HG03565 (cell line): ENCODE data around the gene STRADB.
"Not testable (repeated sequence)": the region's sequence is repeated elsewhere in the genome, so short reads cannot be mapped to it uniquely, and the experiment has no call there.

ENCODE experiments used
- ATAC-seq: cut with Tn5 transposase; IDR thresholded peaks from one replicate; pipeline ENCODE4 v1.9.1; 2021; ENCODE audit warnings: mild to moderate bottlenecking, moderate library complexity; ENCODE audit not compliant: unreplicated experiment

The STRADB gene

DNA sequence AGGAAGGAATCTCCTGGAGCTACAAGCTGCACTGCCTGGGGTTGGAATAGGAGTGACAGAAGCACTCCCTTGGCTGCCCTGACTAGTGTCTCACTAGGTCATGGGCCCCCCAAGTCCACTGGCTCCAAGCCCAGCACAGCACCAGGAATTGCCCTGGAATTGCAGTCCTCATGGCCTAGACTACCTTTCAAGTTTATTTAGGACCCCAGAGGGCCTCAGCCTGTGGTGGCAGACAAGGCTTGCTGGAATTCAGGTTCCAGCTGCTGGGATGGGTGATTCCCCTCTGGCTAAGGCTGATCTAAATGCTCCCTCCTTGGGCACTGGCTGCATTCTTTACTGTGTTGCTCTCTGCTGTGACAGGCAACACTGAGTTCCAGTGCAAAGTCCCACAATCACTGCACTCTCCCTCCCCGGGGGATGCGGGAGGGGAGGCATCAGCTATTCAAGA lies 14.0 kb downstream of the STRADB start:
- no peak for ATAC-seq

DNA sequence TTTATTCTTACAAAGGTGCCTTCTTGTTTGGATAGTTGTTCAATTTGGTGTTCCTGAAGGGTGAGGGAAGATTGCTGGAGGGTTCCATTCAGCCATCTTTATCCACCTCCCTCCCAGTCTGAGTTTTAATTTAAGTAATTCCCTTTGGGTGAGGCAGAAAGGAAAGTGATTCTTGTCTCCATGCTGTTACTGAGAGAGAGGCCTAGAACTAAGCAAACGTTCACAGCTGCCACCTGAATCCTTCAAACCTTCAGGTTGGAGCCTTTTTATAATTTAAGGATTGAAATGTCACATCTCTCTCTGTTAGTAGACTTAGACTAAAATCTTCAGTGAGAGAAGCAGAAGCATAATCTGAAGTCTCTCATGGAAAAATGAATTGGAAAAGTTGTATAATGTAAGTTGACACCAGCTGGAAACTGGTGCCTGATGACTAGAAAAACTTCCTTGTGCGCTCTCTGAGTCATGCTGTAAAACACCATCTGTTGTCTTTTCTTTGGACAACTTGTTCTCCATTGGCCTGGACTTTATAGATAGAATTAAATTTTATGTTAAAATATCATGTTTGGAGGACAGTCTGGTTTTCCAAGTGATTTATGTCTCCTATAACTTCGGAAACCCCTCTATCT lies 14.6 kb downstream of the STRADB start:
- no peak for ATAC-seq

DNA sequence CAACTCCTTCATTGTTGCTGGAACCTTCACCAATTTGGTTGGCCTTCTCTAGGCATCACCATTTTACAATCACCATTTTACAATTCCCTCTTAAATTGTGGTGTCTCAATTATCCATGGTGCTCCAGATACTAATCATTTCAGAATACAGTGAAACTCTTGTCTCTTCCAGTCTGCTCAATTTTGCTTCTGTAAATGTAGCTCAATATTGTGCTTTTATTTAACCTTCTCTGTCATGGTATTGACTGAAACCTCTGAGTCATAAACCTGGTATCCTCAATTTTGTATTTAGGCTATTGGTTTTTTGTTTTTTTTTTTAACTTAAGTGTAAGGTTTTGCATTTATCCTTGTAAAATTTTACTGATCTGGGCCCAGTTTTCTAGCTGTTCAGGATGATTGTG lies 16.1 kb downstream of the STRADB start:
- ATAC-seq, result no peak

DNA sequence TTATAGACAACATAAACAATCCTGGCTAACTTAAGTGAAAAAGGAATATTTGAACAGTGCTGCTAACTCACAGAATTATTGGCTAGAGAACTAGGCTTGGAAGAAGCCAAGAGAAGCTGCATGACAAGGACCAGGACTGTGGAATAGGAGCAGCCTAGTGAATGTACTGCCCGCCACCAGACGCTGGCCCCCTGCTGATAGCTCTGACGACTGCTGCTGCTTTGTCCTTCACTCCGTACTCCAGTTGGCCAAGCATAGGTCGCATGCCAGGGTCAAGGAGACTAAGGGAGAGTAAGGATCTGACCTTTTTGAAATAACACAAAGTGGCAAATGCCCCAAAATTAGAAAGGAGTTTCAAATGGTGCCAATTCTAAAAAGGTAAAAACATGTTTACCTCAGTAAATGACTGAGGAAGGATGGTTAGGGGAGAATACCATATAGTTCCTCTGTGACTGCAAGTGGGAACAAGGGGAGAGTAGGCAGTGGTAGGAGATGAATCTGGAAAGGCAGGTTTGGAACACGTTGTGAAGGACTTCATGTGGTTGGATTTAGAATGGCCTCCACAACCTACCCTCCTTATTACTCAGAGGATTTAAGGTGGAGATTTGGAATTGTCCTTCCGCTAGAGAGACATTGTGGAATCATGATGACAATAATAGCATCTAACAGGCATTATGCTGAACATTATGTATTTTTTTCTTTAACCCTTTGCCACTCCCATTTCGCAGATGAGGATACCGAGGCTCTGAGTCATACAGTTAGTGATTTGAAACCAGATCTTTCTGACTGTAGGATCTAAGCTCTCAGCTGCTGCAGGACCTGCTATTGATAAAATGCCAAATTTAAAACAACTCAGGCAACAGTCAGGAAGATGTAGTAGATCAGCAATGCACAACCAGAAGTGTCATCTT lies 19.5 kb downstream of the STRADB start:
- ATAC-seq, result no peak

DNA sequence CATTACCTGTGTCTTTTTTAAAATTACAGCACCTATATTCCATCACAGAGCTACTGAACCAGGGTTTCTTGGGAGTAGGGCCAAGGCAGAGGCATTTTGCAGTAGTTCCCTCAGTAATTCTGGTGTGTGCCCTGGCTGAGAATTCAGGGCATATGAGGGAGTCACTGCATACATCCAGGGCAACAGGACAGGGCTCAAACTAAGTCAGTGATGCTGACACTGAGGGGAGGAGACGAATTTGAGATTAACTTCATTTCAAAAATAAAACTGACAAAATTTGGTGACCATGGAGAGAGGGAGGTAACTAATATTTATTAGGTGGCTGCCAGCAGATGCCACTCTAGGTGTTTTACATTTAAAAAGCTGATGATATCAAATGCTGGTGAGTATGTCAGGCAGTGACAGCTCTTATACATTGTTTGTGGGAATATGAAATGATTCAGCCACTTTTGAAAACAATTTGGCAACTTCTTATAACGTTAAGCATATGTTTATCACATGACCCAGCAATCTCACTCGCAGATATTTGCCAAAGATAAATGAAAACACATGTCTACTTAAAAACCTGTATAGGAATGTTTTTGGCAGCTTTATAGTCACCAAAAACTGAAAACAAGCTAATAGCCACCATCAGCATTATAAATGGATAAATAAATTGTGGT lies 20.3 kb downstream of the STRADB start:
- ATAC-seq, result no peak

DNA sequence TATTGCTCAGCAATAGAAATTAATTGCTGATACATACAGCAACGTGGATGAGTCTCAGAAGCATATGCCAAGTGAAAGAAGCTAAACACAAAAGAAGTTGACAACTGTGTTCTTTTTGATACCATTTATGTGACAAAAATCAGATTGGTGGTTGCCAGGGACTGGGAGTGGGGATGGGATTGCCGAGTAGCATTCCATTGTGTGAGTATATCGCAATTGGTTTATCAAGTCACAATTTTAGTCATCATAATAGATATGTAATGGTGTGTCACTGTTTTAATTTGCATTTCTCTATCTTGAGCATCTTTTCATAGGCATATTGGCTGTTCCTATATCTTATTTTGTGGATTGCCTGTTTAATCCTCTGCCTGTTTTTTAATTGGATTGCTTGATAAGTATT lies 20.9 kb downstream of the STRADB start:
- no peak for ATAC-seq

DNA sequence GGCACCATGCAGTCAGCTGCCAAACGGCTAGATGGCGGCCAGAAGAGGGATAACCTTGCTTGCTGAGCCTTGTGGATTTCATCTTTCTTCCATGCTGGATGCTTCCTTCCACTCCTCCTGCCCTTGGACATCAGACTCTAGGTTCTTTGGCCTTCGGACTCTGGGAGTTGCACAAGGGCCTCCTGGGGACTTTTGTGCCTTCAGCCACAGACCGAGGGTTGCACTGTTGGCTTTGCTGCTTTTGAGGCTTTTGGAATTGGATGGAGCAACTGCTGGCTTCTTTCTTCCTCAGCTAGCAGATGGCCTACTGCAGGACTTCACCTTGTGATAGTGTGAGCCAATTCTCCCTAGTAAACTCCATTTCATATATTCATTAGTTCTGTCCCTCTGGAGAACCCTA lies 31.0 kb downstream of the STRADB start:
- ATAC-seq, result no peak

DNA sequence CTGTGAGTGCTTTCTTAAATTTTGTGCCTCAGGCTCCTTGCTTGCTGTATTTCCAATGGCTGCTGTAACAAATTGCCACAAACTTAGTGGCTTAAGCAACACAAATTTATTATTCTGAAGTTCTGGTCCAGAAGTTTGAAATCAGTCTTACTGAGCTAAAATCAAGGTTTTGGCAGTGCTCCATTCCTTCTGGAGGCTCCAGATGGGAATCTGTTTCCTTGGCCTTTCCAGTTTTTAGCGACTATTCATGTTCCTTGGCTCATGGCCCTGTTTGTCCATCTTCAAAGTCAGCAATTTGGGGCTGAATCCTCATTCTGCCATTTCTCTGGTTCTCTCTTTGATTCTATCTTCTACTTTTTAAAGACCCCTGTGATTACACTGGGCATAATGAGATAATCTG lies 31.8 kb downstream of the STRADB start:
- no peak for ATAC-seq

DNA sequence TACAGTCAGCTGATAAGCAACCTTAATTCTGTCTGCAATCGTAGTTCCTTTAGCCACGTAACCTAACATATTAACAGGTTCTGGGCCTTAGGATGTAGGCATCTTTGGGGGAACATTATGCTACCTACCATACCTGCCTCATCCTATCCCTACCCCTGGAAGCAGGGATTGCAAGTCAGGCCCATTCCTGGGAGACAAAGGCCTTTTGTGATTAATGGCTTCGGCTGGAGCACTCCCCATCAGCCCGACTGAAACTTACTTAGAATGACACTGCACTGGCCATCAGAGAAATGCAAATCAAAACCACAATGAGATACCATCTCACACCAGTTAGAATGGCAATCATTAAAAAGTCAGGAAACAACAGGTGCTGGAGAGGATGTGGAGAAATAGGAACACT lies 32.2 kb downstream of the STRADB start:
- ATAC-seq, result not testable (repeated sequence)

DNA sequence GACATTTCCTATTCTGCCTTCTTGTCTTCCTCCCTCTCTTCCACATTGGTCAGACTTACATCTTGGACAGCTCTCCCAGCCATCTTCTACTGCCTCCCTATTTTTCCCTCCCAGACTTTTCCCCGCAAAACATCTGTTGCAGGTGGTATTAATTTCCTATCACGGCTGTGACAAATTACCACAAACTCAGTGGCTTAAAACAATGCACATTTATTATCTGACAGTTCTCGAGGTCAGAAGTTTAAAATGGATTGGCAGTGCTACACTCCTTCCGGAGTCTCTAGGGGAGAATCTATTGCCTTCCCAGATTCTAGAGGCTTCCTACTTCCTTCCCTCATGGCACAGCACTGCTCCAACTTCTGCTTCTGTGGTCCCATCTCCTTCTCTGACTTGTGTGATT lies 33.3 kb downstream of the STRADB start:
- ATAC-seq, result no peak

DNA sequence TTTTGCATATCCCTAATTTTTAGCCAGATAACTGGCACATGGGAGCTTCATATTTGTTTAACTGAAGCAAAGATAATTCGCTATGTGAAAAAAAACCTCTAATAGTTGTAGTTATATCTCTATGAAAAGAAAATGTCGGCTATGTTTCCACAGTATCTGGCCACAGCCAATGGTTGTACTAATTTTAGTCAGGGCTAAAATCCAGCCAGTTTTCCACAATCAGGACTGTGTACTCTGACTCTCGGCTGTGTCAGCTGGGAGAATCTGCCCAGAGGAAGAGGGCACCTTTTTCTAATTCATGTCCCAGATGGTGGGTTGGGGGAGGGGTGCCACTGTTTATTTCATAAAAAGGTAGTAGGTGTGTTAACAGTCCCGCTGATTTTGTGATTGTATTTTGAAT lies 38.8 kb downstream of the STRADB start:
- no peak for ATAC-seq

DNA sequence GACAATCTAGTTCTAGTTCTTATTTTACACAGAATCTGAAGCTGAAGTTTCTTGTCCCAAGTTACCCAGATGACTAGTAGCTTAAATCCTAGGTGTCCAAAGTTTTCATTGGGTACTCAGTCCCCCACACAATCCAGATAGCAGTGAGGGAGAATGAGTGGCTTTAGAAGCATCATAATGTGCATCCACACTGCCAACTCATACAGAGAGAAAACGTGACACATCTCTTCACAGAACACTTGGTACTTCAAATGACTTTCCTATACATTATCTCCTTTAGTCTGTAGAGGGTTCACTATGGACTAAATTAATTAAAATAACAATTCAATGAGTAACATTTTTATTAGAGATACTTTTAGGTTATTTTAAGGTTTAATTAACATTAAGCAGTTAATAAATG lies 45.2 kb downstream of the STRADB start:
- ATAC-seq, result no peak

DNA sequence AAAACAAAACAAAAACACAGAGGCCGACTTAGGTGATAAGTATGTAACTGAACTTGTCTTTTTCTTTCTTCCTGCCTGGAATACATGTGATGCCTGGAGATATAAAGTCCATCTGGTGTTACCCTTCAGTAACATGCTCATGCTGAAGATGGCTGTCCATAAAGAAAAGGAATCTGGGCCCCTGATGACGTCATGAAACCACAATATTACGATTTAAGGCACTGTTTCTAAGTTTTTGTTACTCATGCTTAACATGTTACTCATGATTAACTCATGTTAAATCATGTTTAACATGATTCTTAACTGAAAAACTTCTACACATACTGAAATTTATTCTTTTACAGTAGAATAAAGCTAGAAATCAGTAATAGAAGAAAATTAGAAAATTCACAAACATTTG lies 49.0 kb downstream of the STRADB start:
- no peak for ATAC-seq

DNA sequence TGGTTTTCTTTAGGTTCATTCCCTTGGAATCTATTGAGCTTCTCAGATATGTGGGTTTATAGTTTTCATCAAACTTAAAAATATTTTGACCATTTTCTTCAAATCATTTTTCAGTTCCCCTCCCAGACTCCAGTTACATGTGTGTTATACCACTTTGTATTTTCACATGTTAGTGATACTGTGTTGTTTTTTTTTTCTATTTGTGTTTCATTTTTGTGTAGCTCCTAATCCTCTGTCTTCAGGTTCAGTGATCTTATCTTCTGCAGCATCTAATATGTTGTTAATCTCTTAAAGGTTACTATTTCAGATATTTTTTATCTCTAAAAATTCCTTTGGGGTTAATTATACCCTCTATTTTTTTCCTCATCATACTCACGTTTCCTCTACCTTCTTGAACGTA lies 51.2 kb downstream of the STRADB start:
- ATAC-seq, result no peak

DNA sequence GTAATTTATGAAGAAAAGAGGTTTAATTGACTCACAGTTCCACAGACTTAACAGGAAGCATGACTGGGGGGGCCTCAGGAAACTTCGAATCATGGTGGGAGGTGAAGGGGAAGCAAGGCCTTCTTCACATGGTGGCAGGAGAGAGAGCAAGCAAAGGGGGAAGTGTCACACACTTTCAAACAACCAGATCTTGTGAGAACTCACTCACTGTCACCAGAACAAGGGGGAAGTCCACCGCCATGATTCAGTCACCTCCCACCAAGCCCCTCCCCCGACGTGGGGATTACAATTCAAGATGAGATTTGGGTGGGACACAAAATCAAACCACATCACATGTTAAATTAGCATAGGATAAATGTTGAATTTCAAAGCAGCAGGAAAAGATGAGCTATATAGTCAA lies 56.2 kb downstream of the STRADB start:
- ATAC-seq, result no peak

DNA sequence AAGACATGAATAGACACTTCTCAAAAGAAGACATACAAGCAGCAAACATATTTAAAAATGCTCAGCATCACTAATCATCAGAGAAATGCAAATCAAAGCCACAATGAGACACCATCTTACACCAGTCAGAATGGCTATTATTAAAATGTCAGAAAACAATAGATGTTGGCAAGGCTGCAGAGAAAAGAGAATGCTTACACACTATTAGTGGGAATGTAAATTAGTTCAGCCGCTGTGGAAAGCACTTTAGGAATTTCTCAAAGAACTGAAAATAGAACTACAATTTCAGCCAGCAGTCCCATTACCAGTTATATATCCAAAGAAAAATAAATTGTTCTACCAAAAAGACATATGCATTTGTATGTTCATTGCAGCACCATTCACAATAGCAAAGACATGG lies 61.7 kb downstream of the STRADB start:
- ATAC-seq, result no peak

DNA sequence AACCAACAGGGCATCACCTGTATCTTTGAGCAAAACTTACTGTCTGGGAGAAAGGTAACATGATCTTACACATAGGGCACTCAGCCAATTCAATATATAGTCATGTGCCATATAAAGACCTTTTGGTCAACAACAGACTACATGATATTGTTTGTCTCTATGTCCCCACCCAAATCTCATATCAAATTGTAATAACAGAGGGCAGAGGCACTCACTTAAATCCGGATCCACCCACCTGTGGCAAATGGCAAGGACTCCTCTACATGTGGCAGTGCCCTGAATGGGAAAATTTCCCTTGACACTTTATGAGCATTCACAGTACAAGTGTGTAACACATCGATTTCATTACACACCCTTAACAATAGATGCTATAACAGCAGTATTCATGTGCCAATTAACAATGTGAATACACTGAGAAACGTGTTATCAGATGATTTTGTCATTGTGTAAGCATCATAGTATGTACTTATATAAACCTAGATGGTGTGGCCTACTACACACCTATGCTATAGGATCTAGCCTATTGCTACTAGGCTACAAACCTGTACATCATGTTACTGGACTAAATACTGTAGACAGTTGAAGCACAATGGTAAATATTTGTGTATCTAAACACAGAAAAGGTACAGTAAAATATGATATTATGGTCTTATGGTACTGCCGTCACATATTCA lies 64.2 kb downstream of the STRADB start:
- no peak for ATAC-seq

DNA sequence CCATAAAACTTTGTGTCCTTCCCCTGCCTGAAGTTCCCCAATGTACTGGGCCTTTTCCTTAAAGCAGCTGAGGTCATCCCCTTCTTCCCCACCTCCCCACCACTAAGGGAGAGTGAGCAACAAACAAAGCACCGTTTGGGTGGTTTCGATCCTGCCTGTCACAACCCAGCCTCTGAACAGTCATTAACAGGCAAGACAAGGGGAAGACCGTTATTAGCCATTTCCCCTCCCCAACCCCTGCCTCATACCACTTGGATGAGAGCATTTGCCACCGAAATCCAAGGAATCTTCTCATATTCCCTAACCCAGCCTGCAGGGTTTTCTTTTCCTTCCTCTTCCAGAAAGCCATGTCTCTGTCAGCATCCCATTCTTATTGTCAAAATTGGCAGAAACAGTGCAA lies 65.6 kb downstream of the STRADB start:
- ATAC-seq, result no peak

DNA sequence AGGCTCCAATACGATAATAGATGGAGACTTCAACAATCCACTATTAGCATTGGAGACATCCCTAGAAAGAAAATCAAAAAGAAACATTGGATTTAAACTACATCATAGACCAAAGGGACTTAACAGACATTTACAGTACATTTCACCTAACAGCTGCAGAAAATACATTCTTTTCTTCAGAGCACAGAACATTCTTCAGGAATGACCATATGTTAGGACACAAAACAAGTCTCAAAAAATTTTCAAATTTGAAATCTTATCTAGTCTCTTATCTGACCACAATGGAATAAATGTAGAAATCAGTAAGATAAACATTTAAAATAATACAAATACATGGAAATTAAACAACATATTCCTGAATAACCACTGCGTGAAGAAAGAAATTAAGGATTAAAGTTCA lies 68.7 kb downstream of the STRADB start:
- no peak for ATAC-seq

DNA sequence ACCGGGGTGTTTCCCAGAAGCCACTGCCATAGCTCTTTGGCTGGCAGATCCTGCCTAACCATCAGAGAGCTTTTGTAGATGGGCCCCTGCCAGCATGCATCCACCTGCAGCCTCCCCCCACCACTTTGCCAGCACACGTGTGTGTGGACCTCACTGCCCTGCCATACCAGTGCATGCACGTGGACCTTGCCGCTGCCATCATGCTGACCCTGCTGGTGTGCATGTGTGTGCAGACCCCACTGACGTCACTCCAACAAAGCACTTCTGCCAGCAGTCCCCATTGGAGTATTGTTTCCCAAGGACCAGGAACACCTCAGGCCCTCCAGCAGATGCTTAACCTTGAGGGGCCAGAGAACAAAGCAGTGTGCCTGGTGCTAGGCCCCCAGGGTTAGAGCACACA lies 71.4 kb downstream of the STRADB start:
- no peak for ATAC-seq

DNA sequence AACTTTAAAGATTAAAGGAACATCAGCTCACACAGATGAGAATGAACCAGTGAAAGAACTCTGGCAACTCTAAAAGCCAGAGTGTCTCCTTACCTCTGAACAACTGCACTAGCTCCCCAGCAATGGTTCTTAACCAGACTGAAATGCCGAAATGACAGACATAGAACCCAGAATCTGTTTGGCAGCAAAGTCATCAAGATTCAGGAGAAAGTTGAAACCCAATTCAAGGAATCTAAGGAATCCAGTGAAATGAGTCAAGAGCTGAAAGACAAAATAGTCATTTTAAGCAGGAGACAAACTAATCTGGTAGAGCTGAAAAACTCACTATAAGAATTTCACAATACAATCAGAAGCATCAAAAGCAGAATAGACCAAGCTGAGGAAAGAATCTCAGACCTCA lies 72.0 kb downstream of the STRADB start:
- ATAC-seq, result no peak
